MM.1S (cell line): ENCODE results near the gene VEGFB.
"Not testable (repeated sequence)": the region's sequence is repeated elsewhere in the genome, so short reads cannot be mapped to it uniquely, and the experiment has no call there.

Source experiments
- DNase-seq: peaks from one replicate; pipeline ENCODE4 v3.0.0-alpha.2; 2015
- H2AFZ ChIP-seq: fragments of 300-600 bp; sonication (generic); 2 replicates; pipeline ENCODE4 v1.6.0; 2016; ENCODE audit warnings: antibody characterized with exemption, low read length
- H3F3A ChIP-seq: fragments of 300-600 bp; sonication (generic); 2 replicates; pipeline ENCODE4 v1.6.1; 2016; ENCODE audit warnings: mild to moderate bottlenecking, antibody characterized with exemption, low read length, moderate library complexity, mixed read lengths; ENCODE audit not compliant: insufficient read depth
- H3K27ac ChIP-seq: fragments of 300-600 bp; sonication (generic); 2 replicates; pipeline ENCODE4 v1.5.1; 2016; ENCODE audit warnings: mild to moderate bottlenecking, low read length
- H3K27me3 ChIP-seq: fragments of 300-600 bp; sonication (generic); replicated peaks from 2 replicates; pipeline ENCODE4 v1.6.0; 2016; ENCODE audit warnings: low read length; ENCODE audit not compliant: insufficient read depth
- H3K36me3 ChIP-seq: fragments of 300-600 bp; sonication (generic); replicated peaks from 2 replicates; pipeline ENCODE4 v1.6.1; 2016; ENCODE audit warnings: mild to moderate bottlenecking, low read length, mixed read lengths; ENCODE audit not compliant: insufficient read depth
- H3K4me1 ChIP-seq: fragments of 300-600 bp; sonication (generic); 2 replicates; pipeline ENCODE4 v1.6.1; 2016; ENCODE audit warnings: low read length, mixed read lengths
- H3K4me2 ChIP-seq: fragments of 300-600 bp; sonication (generic); 2 replicates; pipeline ENCODE4 v1.6.0; 2016; ENCODE audit warnings: low read depth, low read length
- H3K4me3 ChIP-seq: fragments of 300-600 bp; sonication (generic); 2 replicates; pipeline ENCODE4 v1.5.1; 2016; ENCODE audit warnings: low read length, mixed read lengths
- H3K79me2 ChIP-seq: fragments of 300-600 bp; sonication (generic); 2 replicates; pipeline ENCODE4 v1.6.1; 2016; ENCODE audit warnings: mixed run types, low read length, mixed read lengths
- H3K9ac ChIP-seq: fragments of 300-600 bp; sonication (generic); 2 replicates; pipeline ENCODE4 v1.6.1; 2016; ENCODE audit warnings: low read length, mixed read lengths
- H3K9me2 ChIP-seq: fragments of 300-600 bp; sonication (generic); replicated peaks from 2 replicates; pipeline ENCODE4 v1.6.1; 2016; ENCODE audit warnings: mild to moderate bottlenecking, low read length, mixed read lengths; ENCODE audit not compliant: insufficient read depth
- H3K9me3 ChIP-seq: fragments of 300-600 bp; sonication (generic); replicated peaks from 2 replicates; pipeline ENCODE4 v1.6.1; 2016; ENCODE audit warnings: mild to moderate bottlenecking, low read length, mixed read lengths; ENCODE audit not compliant: insufficient read depth
- H4K20me1 ChIP-seq: fragments of 300-600 bp; sonication (generic); 2 replicates; pipeline ENCODE4 v1.6.1; 2016; ENCODE audit warnings: mild to moderate bottlenecking, low read length, moderate library complexity, mixed read lengths; ENCODE audit not compliant: insufficient read depth
- EZH2 ChIP-seq: fragments of 300-600 bp; sonication (generic); optimal IDR thresholded peaks from 2 replicates; pipeline ENCODE3; 2017; ENCODE audit warnings: low read depth, mild to moderate bottlenecking, antibody characterized with exemption, low read length, mixed read lengths
- EZH2phosphoT487 ChIP-seq: fragments of 300-600 bp; sonication (generic); IDR thresholded peaks from 2 replicates; pipeline ENCODE4 v1.6.1; 2018; ENCODE audit warnings: antibody characterized with exemption, low read length
- TF ChIP-seq, protein P1 (sequence below): fragments of 300-600 bp; sonication (generic); IDR thresholded peaks from 2 replicates; pipeline ENCODE4 v1.5.1; 2016; ENCODE audit warnings: antibody characterized with exemption, low read length, mixed read lengths

The VEGFB gene

DNA sequence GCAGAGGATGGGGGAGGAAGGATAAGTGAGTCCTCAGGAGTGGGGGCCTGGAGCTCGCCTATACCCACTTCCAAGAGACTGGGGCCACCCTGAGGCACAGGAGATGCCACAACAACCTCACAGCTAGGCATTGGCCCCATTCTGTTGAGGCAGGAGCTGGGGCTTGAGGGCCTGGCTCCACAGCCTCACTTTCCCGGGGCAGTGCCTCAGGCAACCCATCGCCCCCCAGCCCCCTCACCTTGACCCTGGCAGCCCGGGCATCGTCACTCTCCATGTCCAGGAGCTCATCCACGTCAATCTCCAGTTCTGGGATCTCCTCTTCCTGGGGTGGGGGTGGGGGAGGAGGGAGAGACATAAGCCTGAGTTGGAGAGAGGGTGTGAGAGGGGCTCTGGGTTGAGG lies 10.6 kb downstream of the VEGFB start:
- Histone ChIP-seq H3K9ac (peak overlapping the region; percentile 86; the same call in 1 of the 2 replicates), H3F3A (peaks cover 20% of the 10 kb centered on the region), H3K9me3 (no peaks in the 10 kb centered on the region), H3K4me3 (peak overlapping the region; percentile 99), H3K9me2 (no peaks in the 10 kb centered on the region), H2AFZ (no peak overlapping the region), H3K79me2 (peaks cover 40% of the 10 kb centered on the region), H3K4me1 (peaks cover 13% of the 10 kb centered on the region), H4K20me1 (no peaks in the 10 kb centered on the region), H3K27ac (peak overlapping the region; percentile 47; the same call in 1 of the 2 replicates), H3K36me3 (no peaks in the 10 kb centered on the region), H3K4me2 (peak overlapping the region; percentile 84), H3K27me3 (no peaks in the 10 kb centered on the region)
- DNase-seq = no peak
- TF ChIP-seq EZH2phosphoT487 (no peak), EZH2 (no peak)
- TF ChIP-seq, protein P1, sequence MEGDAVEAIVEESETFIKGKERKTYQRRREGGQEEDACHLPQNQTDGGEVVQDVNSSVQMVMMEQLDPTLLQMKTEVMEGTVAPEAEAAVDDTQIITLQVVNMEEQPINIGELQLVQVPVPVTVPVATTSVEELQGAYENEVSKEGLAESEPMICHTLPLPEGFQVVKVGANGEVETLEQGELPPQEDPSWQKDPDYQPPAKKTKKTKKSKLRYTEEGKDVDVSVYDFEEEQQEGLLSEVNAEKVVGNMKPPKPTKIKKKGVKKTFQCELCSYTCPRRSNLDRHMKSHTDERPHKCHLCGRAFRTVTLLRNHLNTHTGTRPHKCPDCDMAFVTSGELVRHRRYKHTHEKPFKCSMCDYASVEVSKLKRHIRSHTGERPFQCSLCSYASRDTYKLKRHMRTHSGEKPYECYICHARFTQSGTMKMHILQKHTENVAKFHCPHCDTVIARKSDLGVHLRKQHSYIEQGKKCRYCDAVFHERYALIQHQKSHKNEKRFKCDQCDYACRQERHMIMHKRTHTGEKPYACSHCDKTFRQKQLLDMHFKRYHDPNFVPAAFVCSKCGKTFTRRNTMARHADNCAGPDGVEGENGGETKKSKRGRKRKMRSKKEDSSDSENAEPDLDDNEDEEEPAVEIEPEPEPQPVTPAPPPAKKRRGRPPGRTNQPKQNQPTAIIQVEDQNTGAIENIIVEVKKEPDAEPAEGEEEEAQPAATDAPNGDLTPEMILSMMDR = no peak

DNA sequence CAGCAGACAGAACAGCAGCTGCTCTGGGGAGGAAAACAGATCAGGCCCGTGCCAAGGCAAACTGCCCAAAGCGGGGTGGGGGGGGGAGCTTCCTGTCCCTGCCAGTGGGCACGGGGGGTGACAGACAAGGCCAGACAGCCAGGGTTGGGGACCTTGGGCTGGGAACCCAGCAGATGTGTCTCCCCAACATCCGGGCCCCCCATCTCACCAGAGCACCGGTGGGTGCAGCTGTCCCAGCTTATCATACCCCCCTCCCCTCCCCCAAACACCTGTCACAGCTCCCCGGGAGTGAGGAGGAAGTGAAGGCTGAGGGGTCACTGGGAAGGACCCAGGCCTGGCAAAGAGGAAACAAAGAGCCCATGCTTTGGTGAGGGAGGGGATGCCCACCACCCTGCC lies 11.0 kb downstream of the VEGFB start:
- Histone ChIP-seq H3K27ac (peak overlapping the region; percentile 47; the same call in 1 of the 2 replicates), H3K4me1 (peaks cover 9% of the 10 kb centered on the region), H2AFZ (no peak overlapping the region), H3K9me2 (no peaks in the 10 kb centered on the region), H4K20me1 (no peaks in the 10 kb centered on the region), H3K79me2 (peaks cover 40% of the 10 kb centered on the region), H3K9me3 (no peaks in the 10 kb centered on the region), H3K4me3 (peak overlapping the region; percentile 99), H3F3A (peaks cover 15% of the 10 kb centered on the region), H3K4me2 (peak overlapping the region; percentile 84), H3K9ac (peak overlapping the region; percentile 86), H3K36me3 (no peaks in the 10 kb centered on the region), H3K27me3 (peaks cover 3% of the 10 kb centered on the region; the same call in 1 of the 2 replicates)
- DNase-seq = peak; percentile 29
- TF ChIP-seq EZH2phosphoT487 = no peak

DNA sequence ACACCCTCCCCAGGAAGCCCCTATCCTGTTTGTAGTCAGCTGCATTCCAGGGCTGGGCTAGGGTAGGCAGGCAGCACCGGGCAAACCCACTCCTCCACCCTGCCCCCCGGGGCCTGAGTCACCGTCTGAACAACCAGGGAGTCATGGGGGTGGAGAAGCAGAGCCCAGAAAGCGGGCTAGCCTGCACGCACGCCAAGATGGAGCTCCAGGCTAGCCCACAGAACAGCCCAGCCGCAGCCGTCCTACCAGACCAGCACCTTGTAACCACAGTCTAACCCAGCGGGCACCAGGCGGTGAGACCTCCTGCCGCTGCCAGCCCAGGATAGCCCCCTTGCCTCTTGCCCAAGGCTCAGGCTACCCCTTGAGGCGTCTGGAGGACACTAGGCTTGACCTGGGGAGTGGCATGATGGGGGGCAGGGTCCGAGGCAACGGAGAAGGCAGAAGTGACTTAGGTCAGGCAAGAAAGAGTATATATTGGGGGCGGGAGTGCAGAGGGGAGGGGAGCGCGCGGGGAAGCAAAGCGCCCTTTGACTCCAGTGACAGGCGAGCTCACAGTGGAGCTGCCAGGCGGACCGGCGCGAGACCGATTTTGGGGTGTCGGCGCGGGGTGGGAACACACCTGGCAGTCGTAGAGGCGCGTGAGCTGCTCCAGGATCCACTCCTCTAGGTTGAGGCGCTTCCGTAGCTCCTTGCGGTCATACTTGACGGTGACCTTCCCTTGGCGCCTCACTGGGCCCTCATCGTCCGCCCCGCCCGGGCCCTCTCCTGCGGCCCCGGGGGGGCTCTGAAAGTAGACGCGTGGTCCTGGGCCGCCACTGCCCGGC lies 11.6 kb downstream of the VEGFB start:
- Histone ChIP-seq H3K36me3 (no peaks in the 10 kb centered on the region), H3F3A (peaks cover 13% of the 10 kb centered on the region), H3K9me3 (no peaks in the 10 kb centered on the region), H3K27me3 (peaks cover 5% of the 10 kb centered on the region; the same call in 1 of the 2 replicates), H3K27ac (peak overlapping the region; percentile 47; the same call in 1 of the 2 replicates), H4K20me1 (no peaks in the 10 kb centered on the region), H3K4me3 (peak overlapping the region; percentile 99), H3K79me2 (peaks cover 40% of the 10 kb centered on the region), H3K4me2 (peak overlapping the region; percentile 84), H3K4me1 (peaks cover 6% of the 10 kb centered on the region; the same call in 1 of the 2 replicates), H2AFZ (0 out of 2 replicates have a peak overlapping the region, but pooled peaks have one; percentile 34), H3K9ac (peak overlapping the region; percentile 86), H3K9me2 (no peaks in the 10 kb centered on the region)
- TF ChIP-seq, protein P1 = no peak
- TF ChIP-seq EZH2 = no peak
- TF ChIP-seq EZH2phosphoT487 = no peak
- DNase-seq = peak; percentile 55

DNA sequence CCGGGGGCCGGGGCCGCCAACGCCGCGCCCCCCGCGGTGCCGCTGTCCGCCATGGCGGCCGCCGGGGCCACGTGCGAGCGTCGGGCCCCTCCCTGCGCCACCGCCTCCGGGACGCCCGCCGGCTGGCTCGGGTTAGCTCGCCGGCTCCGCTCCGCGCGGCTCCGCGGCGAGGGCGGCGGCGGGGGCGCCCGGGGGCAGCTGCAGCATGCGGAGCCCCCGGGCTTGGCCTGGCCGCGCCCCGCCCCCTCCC lies 12.2 kb downstream of the VEGFB start:
- Histone ChIP-seq H3F3A (peaks cover 13% of the 10 kb centered on the region; the same call in 1 of the 2 replicates), H3K79me2 (peaks cover 39% of the 10 kb centered on the region)
- not testable (repeated sequence) for H3K9ac ChIP-seq, H3K36me3 ChIP-seq, DNase-seq, H3K4me2 ChIP-seq, H3K9me2 ChIP-seq, H3K9me3 ChIP-seq, H3K4me1 ChIP-seq, H3K27ac ChIP-seq, H3K27me3 ChIP-seq, H4K20me1 ChIP-seq, H3K4me3 ChIP-seq, H2AFZ ChIP-seq
